GM12891 (cell line): ENCODE results near the gene VSTM2A.

ENCODE experiments used
- POLR2A ChIP-seq: IDR thresholded peaks from 2 replicates; pipeline ENCODE4 v1.6.1; 2011; ENCODE audit warnings: low read depth, low read length, control low read depth
- POLR2AphosphoS5 ChIP-seq: IDR thresholded peaks from 2 replicates; pipeline ENCODE4 v1.6.1; 2011; ENCODE audit warnings: low read depth, low read length, control low read depth
- SPI1 ChIP-seq: IDR thresholded peaks from 2 replicates; pipeline ENCODE4 v1.6.1; 2011; ENCODE audit warnings: low read depth, low read length, control low read depth

DNA sequence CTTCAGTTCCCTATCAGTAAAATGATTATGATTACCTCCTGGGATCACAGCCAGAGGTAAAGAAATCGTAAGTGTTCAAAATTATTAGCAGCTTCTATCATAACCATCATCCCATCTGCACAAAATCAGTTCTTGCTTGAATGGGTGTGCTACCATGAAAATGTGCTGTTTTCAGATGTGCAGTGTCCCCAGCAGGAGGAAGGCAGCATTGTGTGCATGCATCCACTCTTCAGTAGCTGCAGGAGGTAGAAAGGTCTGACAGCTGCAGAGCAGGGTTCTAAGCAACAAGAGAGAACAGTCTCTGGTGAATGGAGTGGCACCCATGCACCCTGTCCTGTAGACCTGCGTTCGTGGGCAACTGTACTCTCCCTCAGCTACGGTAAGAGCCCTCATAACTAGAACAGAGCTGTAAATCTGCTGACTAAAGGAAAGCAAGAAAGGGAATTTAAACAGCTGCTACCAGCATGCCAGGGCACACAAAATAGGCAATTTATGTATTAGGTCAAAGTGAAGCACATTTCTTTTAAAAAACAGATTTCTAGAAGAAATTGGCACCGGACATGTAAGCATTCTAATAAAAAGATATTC, 21.2 kb downstream of the VSTM2A start:
- no peak for TF ChIP-seq POLR2A
- no peak for TF ChIP-seq POLR2AphosphoS5
- TF ChIP-seq SPI1 = no peak
